D721Med (cell line): ENCODE data around the gene TMEM200A.

ENCODE experiments used
- DNase-seq: peaks from one replicate; pipeline ENCODE4 v3.0.0; 2011; ENCODE audit warnings: low spot score; ENCODE audit not compliant: insufficient read length
- FAIRE-seq: peaks from 2 replicates; lab custom pipeline; 2011; peaks lifted over from hg19 to GRCh38; lab: Jason Lieb, UNC
- CTCF ChIP-seq: IDR thresholded peaks from 2 replicates; pipeline ENCODE4 v1.5.1; 2012; ENCODE audit warnings: mild to moderate bottlenecking, control low read depth; ENCODE audit not compliant: insufficient read depth; ENCODE audit errors: missing control alignments

Gene TMEM200A

GRCh38 chr6:130407032-130407431 lies 41.2 kb downstream of the TMEM200A start:
- no peak for FAIRE-seq
- no peak for TF ChIP-seq CTCF
- no peak for DNase-seq

- no peak for DNase-seq
- no peak for FAIRE-seq
- TF ChIP-seq CTCF, result no peak
These were observed 43.7 kb downstream of the TMEM200A start for GRCh38 chr6:130409418-130410100.

- DNase-seq (no peak), FAIRE-seq (no peak)
- TF ChIP-seq CTCF, result no peak
These were observed 45.7 kb downstream of the TMEM200A start for GRCh38 chr6:130411481-130411880.

- FAIRE-seq (no peak), DNase-seq (no peak)
- no peak for TF ChIP-seq CTCF
These were observed 46.9 kb downstream of the TMEM200A start for GRCh38 chr6:130412556-130413290.

- DNase-seq, result no peak
- no peak for TF ChIP-seq CTCF
- peak; percentile 98 for FAIRE-seq
These were observed 52.1 kb downstream of the TMEM200A start for GRCh38 chr6:130417951-130418350.

- no peak for TF ChIP-seq CTCF
- FAIRE-seq (no peak), DNase-seq (no peak)
These were observed 55.1 kb downstream of the TMEM200A start for GRCh38 chr6:130420911-130421310.

GRCh38 chr6:130421585-130421984 lies 55.8 kb downstream of the TMEM200A start:
- no peak for TF ChIP-seq CTCF
- DNase-seq (no peak), FAIRE-seq (no peak)
